GM18508 (cell line): Measurements from ENCODE around the gene CFAP410.

Source experiments
- ATAC-seq: cut with Tn5 transposase; IDR thresholded peaks from one replicate; pipeline ENCODE4 v1.9.1; 2021; ENCODE audit warnings: moderate number of reproducible peaks; ENCODE audit not compliant: insufficient read depth, unreplicated experiment

CFAP410 gene

DNA sequence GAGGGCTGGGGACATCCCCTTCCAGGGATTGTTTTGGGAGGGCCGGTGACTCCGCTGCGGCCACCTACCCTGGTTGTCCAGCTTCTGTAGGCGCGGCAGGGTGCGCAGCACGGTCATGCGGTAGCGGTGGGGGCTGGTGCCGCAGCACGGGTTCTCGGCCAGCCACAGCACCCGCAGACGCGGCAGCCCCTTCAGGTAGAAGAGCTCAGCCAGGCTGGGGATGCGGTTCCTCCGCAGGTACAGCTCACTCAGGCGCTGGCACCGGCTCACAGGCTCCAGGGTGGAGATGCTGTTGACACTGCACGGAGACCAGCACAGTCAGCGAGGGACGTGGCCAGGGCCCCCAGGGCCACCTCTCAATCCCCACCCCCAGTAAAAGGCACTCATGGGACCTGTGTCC is 6.2 kb downstream of the CFAP410 start:
- no peak for ATAC-seq

DNA sequence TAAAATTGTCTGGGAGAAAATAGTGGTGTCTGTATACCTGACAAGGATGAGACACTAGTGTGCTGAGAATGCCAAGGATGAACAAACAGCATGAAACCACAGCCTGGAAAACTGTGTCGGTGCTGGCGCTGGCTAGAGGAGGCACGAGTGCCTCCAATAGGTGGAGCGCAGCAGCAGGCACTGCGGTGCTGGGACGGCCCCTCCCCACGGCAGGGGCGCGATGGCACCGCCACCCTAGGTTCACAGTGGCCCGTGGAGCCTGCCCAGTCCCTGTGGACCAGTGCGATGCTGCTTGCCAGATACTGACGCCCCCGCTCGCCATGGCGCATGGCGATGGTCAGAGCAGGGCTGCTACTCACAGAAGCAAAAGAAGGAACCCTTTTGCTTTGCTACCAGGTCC is 6.8 kb downstream of the CFAP410 start:
- no peak for ATAC-seq

DNA sequence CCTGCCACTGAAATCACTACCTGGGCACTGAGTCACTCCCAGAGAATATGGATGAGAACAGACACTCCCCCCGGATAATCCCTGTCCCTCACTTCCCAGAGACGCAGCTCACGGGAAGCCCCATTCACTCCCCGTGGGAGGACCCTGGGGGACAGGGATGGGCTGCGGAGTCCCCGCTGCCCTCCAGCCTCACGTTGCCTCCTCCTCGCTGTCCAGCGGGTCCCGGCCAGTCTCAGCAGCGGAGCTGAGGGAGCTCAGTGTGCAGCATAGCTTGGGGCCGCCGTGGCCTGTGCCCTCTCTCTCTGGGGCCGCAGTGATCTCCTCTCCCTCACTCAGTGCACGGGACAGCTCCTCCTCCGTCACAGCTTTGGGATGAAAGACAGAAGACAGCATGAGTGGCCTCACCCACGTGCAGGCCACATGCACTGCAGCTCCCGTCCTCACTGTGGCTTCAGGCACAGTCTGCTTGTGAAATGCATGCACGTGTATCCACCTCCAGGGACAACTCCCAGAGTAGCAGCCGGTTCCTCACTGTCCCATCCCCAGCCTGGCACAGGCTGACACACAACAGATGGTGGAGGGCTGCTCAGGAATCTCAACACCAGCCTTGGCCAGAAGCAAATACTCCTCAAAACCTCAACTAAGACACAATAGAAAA is 7.4 kb downstream of the CFAP410 start:
- no peak for ATAC-seq

DNA sequence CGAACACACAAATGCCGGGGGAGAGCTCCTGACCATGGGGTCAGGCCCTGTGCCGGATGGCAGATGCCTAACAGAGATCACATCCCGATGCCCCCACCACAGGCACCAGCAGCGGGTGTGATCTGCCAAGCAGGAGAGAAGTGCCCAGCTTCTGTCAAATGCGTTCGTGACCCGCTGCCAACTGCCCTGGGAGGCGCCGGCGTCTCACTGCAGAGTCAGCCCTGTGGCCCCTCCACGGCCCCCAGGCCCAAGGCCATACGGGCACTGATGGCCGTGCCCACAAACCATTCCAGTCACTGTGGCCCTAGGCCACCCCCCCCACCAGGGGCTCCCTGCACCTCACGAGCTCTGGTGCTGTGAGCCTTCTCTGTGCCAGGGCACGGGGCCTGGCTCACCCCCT is 8.0 kb downstream of the CFAP410 start:
- ATAC-seq, result no peak

DNA sequence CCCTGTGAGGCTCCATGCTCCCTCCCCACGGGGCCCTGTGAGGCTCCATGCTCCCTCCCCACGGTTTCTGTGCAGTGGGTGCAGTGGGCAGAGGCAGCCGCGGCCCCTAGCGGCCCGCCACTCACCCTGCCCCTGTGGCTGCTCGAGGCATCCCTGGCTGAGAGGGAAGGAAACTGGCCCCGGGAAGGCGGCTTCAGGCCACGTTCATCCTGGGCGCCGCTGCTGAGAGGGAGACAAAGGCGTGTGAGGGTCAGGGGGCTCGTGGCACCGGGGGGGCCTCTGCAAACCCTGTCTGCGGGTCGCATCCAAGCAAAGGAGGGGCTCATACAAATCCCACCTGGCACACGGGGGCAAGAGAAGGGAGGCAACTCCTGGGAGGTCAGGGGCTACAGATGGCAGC is 8.5 kb downstream of the CFAP410 start:
- ATAC-seq, result no peak

DNA sequence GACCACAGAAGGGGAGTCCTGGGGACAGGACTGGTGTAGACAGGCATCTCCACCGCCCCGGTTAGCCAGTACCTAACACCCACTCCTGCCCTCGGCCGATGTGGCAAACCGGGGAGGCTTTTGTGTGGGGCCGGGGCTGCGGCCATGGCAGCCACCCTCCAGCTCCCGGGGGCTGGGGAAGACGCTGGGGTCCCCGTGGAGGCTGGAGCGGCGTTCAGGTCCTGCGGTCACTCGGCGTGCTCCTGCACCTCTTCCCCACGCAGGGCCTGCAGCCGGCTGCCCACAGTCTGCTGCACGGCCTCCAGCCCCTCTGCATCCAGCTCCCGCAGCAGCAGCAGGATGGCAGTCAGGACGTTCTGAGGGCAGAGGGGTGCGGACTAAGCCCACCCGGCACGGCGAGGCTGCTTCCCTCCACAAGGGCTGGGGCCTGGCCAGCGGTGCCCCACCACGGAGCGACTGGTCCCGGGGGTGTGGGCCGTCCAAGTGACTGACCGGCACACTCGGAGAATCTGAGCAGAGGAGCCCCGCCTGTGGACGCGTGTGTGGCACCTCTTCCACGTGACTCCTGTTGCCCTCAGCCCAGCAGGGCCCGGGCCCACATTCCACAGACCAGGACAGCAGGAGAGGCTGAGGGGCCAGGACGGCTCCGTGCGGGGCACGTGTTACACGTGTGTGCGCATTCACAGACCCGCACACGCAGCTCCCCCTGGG is 9.1 kb downstream of the CFAP410 start:
- no peak for ATAC-seq

DNA sequence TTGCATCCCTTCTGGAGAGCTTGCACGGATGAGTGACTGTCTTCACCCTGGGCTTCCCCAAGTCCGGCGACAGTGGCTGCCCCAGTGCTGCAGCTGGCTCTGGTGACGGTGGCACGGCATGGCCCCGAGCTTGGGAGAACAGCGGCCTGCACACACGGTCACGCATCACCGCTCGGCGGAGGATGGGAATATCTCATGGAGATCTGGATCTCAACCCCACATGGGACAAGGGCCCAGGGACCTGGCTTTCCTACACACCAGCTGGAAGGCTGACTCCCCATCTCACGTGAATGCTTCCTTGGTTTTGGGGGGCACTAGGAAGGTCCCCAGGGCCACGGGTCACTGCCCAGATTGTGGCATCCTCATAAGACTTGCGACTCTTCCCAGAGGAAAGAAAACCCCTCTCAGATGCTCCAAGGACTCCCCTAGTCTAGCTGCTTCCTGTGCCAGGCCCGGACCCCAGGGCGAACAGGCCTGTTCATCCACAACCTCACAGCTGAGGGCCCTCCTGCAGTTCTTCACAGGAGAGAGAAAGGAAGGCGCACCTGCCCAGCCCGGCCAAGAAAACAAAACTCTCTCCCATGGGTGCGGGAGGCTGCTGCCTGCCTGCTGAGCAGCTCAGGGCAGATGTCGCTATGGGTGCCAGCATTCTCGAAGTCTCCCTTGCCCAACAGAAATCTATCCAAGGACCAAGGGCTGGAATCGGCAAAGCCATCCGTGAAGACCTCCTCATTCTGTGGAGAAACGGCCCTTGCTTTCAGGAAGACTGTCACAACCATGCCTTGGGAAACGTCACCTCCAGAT is 9.9 kb downstream of the CFAP410 start:
- ATAC-seq, result no peak

DNA sequence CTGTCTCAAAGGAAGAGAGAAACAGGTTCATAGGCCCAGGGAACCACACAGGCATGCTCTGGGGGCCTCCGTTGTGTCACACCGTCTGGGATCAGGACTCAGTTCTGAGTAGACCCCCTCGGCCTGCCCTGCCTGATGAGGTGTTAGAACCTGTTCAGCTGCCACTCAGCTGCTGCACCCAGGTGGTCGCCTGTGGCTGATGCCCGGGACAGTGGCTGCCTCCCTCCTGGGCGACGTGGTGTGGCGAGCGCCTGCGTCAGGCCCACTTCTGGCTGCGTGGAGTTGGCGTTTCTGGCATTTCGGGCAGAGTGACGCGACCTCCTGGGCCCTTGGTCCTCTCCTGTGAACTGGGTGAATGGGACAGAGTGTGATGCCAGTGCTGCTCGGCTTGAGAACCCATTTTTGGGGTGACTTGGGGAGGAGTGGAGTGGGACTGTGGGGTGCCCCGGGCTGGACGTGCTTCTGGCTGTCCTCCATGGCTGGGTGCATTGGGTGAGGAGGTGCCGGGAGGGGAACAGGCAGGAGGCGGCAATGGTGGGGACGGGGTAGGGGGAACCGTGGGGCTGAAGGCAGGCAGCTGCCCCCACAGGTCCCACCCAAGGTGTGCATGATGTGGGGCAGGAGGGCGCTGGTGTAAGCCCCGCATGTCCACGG is 10.8 kb downstream of the CFAP410 start:
- ATAC-seq, result no peak

DNA sequence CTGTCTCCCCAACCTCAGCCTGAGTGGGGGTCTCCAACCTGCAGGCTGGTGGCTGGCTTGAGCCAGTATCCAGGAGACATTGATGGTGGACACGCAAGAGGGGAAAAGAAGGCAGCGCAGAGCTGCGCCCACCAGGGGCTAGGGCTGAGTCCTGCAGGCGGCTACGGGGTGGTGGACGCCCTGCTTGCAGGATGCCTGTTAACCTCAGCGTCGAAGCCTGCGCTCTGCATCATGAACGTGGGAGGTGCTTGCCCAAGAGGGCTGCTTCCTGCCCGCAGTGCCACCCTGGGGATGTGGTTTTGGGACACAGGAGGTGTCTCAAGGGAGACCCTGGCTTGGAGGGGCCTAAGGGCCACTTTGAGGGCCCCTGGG is 11.6 kb downstream of the CFAP410 start:
- no peak for ATAC-seq

DNA sequence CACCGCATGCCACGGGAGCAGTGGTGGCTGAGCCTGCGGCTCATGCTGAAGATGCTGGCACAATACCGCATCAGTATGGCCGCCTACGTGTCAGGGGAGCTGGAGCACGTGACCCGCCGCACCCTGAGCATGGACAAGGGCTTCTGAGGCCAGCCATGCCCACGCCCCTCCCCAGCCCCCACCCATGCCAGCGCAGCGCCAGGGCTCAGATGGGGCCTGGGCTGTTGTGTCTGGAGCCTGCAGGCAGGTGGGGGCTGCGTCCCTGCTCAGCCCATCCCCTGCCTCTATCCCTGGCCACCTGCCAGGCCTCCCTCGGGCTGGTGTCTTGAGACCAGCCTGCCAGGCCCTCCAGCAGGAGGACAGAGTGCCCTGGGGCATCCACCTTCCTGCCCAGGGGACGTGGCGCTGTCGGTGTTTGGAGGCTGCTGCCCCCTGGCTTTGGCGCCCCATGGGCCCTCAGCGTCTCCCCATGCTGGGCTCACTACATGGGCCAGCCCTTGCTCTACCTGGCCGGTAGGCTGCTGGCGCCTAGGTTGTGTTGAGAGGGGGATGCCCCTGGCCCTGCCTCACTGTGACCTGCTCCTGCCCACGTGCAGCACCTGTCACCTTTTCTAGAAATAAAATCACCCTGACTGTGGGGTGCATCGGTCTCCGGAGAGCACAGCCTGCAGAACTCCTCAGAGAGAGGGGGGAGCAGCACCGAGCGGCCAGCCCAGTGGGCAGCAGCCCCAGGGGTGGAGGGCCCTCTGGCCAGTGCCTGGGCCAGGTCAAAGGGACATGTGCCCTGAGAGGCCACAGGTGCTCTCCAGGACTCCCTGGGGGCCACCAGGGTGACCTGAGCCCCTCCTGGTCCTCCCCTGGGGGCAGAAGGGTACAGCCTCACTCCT is 12.2 kb downstream of the CFAP410 start:
- no peak for ATAC-seq

DNA sequence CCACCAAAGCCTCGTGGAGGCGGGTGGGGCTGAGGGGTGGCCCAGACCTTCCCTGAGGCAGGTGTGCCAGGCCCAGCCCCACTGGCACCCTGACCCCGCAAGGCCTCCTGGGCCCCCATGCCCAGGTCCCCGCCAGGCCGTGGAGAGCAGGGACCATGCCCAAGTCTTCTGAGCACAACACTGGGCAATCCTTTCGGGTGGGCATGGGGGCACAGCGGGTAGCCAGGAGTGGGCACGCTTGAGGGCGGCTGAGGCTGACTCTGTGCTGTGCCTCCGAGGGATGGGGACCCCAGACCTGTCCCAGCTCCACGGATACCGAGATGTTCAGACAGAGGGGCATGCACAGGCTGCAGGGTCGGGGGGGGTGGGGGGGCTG is 12.9 kb downstream of the CFAP410 start:
- no peak for ATAC-seq

DNA sequence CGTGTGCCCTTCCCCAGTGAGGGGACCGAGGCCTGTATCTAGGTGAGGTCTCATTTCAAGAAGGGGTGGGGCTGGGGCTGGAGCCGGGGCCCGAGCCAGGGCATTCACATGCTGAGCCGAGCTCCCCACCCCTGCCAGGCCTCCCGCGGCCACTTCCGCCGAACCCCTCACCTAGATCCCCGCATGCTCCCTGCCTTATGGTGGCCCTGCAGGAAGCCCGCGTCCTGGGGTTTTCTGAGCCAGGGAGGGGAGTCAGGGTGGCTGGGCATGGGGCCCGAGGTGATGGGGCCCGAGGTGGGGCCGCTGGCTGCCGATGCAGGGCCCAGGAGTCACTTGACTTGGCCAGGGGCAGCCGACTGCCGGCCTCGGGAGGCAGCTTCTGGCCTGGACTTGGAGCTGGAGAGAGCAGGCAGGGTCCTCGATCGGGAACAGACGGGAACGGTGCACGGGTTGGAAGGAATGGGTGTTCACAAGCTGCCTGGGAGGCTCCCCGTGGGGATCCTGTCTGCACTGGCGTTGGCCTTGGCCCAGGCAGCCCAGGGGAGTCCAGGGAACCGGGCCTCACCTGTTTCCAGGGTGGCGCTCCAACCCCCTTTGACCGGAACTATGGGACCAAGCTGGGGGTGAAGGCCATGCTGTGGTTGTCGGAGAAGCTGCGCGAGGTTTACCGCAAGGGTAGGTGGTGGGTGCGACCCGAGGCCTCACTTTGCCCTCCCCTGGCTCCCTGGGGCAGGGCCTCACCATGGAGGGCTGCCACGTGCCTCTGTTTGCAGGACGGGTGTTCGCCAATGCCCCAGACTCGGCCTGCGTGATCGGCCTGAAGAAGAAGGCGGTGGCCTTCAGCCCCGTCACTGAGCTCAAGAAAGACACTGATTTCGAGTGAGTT is 13.6 kb downstream of the CFAP410 start:
- ATAC-seq, result no peak

DNA sequence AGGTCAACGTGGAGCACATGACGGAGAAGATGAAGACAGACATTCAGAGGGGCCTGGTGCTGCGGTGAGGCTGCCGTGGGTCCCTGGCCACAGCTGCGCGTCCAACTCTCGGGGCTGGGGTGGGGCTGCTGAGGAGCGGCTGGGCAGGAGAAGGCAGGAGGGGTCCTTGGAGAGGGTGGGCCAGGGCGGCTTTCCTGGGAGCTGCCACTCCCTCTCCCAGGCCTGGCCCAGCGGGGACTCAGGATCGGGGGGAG is 14.4 kb downstream of the CFAP410 start:
- no peak for ATAC-seq

DNA sequence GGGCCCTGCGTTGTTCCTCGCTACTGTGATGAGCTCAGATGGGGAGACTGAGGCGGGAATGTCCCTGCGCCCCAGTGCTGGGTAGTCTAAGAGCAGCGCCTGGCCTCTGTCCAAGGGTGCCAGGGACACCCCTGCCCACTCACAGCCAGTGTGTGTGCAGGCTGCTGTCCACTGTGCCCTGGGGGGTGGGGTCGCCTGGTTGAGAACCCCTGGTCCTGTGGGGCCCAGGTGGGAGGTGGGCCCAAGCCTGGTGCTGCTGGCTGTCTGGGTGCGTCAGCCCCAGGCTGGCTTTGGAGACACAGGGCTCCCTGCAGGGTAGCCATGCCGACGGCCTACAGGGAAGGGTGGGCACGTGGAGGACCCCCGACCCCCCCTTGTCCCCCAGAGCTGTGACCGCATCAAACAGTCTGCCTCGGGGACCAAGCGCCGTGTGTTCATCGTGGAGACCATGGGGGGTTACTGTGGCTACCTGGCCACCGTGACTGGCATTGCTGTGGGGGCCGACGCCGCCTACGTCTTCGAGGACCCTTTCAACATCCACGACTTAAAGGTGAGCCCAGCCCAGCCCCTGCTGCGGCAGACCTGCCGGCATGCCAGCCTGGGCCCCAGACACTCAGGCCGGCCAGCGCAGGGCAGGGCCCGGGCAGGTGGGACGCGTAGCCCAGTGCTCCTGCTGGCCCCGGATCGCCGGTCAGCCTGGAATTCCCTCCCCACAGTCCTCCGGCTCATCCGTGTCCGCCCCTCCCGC is 14.9 kb downstream of the CFAP410 start:
- ATAC-seq, result no peak

DNA sequence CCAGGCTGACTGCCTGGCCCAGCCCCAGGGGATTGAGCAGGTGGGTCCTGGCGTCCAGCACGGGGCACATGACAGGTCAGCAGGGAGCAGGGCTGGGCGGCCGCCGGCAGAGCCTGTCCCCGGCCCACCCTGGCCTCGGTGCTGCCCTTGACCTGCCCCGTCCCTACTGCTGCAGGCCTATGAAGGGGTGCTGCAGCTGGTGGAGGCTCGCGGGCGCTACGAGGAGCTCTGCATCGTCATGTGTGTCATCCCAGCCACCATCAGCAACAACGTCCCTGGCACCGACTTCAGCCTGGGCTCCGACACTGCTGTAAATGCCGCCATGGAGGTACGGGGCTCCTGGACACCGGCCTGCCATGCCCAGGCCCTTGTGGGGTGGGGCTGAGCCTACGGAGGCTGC is 15.6 kb downstream of the CFAP410 start:
- no peak for ATAC-seq

DNA sequence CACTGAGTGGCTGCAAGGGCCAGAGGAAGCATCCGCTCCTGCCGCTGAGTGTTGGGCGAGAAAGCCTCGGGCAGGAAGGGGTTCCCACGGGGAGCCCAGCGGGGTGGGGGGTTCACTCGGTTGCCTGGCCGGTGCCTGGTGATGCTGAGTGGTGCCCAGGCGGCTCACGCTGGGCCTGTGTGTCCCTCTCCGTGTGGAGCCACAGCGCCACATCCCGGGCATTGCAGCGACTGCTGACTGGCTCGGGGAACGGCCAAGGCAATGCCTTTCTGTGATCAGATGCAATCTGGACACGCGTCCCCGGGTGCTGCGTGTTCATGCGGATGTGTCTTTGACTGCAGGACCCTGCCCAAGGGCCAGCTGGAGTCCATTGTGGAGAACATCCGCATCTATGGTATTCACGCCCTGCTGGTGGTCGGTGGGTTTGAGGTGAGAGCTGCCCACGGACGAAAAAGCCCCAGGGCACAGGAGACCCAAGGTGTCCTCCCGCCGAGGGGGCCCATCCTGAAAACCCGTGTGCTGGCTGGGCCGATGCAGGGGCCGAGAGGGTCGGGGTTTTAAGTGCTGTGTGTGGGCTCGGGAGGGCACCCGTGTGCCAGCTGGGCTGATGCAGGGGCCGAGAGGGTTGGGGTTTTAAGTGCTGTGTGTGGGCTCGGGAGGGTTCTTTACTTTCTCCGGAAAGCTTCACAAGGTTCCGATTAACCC is 16.4 kb downstream of the CFAP410 start:
- ATAC-seq, result no peak

DNA sequence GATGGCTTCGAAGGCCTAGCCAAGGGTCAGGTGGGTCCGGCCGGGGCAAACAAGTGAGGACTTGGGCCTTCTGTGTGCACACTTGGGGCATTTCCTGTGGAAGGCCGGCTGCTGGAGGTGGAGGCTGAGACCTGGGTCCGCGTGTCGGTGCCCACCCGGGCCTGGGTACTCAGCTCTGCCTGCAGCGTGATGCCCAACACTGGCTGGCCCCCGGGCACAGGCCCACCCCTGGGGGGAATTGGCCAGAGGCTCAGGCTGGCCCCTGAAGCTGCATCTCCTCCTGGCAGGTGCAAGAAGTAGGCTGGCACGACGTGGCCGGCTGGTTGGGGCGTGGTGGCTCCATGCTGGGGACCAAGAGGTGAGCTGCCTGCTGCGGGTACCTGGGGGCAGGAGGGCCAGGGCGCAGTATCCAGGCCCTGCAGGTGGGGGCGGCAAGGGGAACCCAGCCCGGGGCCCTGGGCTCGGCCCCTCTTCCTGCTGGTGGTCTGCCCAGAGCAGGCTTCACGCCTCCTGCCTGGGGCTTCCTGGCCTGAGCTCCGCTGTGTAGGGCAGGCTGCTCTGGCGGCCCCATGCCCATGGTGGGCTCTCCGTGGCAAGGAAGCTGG is 17.2 kb downstream of the CFAP410 start:
- no peak for ATAC-seq

DNA sequence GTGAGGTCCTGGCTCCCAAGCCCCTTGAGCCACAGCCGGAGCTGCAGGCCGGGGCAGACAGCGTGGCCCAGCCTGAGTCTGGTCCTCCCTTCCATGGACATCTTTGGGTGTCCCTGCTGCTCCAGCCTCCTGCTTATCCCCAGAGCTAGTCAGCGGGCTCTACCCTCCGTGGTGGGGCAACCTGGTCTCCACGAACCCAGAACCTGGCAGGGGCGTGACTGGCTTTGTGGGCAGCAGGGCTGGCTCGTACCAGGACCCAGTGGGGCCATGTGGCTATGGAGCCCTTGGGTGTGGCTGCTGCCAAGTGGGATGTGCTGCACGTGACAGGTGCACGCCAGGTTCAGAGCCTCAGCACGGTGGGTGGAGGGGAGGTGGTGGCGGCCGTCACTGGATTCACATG is 18.3 kb downstream of the CFAP410 start:
- no peak for ATAC-seq
